Measurements from ENCODE around the gene CCDC57.

The CCDC57 gene

DNA sequence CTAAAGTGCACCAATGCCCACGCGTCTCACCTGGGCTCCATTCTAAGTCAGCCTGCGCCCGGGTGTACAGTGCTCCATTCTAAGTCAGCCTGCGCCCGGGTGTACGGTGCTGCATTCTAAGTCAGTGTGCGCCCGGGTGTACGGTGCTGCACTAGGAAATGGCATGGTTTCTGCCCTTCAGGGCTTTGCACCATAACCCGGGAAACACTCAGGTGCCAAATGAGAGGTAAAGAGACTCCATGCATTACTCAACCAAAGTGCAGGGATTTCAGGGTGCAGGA lies 85.4 kb downstream of the CCDC57 start:
- no peak for TF ChIP-seq CTCF (conservative IDR thresholded peaks at IDR 0.05; ENCODE audit: control insufficient read depth, insufficient read depth, low read depth, low read length)
- no peak for DNase-seq (ENCODE audit: low read depth)
- no peak overlapping the region for H3K4me3 ChIP-seq (ENCODE audit: control insufficient read depth, low read depth, low read length)

GRCh38 chr17:82126556-82127314 lies 85.9 kb downstream of the CCDC57 start:
- no peak for TF ChIP-seq CTCF (conservative IDR thresholded peaks at IDR 0.05; ENCODE audit: control insufficient read depth, insufficient read depth, low read depth, low read length)
- DNase-seq (ENCODE audit: low read depth): no peak
- H3K4me3 ChIP-seq (ENCODE audit: control insufficient read depth, low read depth, low read length): no peak overlapping the region

GRCh38 chr17:82124101-82124500 lies 88.5 kb downstream of the CCDC57 start:
- H3K4me3 ChIP-seq (ENCODE audit: control insufficient read depth, low read depth, low read length): no peak overlapping the region
- no peak for TF ChIP-seq CTCF (conservative IDR thresholded peaks at IDR 0.05; ENCODE audit: control insufficient read depth, insufficient read depth, low read depth, low read length)

GRCh38 chr17:82121660-82122629 lies 90.7 kb downstream of the CCDC57 start:
- no peak for DNase-seq (ENCODE audit: low read depth)
- no peak overlapping the region for H3K4me3 ChIP-seq (ENCODE audit: control insufficient read depth, low read depth, low read length)
- no peak for TF ChIP-seq CTCF (conservative IDR thresholded peaks at IDR 0.05; ENCODE audit: control insufficient read depth, insufficient read depth, low read depth, low read length)

More at GRCh38 chr17:82124101-82124500, 88.5 kb downstream of the CCDC57 start:
- DNase-seq (ENCODE audit: low read depth): no peak

GRCh38 chr17:82121246-82121645 lies 91.4 kb downstream of the CCDC57 start:
- TF ChIP-seq CTCF (conservative IDR thresholded peaks at IDR 0.05; ENCODE audit: control insufficient read depth, insufficient read depth, low read depth, low read length): no peak
- DNase-seq (ENCODE audit: low read depth): no peak
- H3K4me3 ChIP-seq (ENCODE audit: control insufficient read depth, low read depth, low read length): no peak overlapping the region

DNA sequence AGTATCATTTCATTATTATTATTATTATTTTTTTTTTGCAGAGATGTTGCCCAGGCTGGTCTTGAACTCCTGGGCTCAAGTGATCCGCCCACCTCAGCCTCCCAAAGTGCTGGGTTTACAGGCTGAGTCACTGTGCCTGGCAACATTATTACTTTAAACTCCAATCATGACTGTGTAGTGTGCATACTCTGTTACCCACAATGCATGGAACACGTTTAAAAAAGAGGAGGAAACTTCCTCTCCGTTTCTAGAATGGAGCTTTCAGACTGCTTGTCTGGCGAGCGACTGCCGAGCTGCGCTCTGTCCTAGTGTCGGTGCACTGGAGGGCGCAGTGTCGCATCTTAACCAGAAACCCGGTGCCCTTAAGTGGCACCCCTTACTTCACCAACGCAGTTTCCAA lies 92.5 kb downstream of the CCDC57 start:
- peak; percentile 55 for DNase-seq (ENCODE audit: low read depth)
- no peak for TF ChIP-seq CTCF (conservative IDR thresholded peaks at IDR 0.05; ENCODE audit: control insufficient read depth, insufficient read depth, low read depth, low read length)
- no peak overlapping the region for H3K4me3 ChIP-seq (ENCODE audit: control insufficient read depth, low read depth, low read length)

Data from fibroblast of mammary gland (primary cell).